ENCODE data around the gene RNF17.

DNA sequence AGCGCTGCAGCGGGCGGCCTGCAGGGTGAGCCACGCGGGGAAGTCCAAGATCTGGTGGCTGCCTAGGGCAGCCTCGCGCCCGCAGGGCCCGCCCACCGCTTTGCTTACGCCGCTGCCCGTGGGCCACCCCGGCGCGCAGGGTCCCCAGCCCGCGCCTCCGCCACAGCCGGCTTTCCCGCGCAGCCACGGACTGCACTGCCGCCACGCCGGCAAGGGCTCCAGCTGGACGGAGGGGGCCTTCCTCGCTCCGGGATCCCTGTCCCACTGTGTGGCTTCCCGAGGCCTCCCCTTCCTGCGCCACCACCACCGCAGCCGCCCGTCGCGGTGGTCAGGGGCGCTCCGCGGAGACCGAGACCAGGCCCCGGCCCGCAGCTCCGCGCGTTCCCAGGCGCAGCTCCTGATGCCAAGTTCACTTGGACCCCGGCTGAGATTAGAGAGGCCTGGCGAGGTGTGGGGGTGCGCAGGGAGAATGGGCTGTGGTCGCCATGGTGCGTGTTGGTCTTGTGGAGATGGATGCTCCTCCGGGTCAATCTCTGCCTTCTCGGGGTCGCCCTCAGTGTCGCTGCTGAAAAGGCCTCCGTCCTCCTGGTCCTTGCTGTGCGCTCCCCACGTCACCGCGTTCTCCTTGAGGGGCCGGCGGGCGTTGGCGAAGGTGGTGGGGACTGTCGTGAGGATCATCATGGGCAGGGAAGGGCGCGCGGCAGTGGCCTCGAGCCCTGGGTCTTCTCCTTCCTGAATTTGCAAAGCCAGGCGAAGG, 17.9 kb upstream of the RNF17 start:
- TF ChIP-seq CTCF (IDR thresholded peaks at IDR 0.05; ENCODE audit: insufficient read depth, low read depth, low read length): no peak
- peak; percentile 49 for TF ChIP-seq EZH2 (IDR thresholded peaks at IDR 0.05; ENCODE audit: insufficient read depth, low read length)

Measured in astrocyte (in vitro differentiated cells and primary cell).